LHCN-M2 (cell line): ENCODE results near the gene DNAH10. TPM values are rescaled to one million over a fixed set of nuclear protein-coding genes. Genes with fewer than 3 reads are reported as not detected.
"Not testable (repeated sequence)": the region's sequence is repeated elsewhere in the genome, so short reads cannot be mapped to it uniquely, and the experiment has no call there.

ENCODE experiments used
- DNase-seq: peaks from one replicate; pipeline ENCODE4 v3.0.0-alpha.2; 2012; ENCODE audit warnings: low read depth
- total RNA-seq: library from RNA; depleted of rRNA; stranded (reverse); fragments of >200 nt; gene quantifications from 2 replicates; pipeline ENCODE4 v1.2.3, GENCODE V29; 2014

DNAH10 gene
- total RNA-seq, 1 experiment from 2014 or later: under 0.01 TPM

DNA sequence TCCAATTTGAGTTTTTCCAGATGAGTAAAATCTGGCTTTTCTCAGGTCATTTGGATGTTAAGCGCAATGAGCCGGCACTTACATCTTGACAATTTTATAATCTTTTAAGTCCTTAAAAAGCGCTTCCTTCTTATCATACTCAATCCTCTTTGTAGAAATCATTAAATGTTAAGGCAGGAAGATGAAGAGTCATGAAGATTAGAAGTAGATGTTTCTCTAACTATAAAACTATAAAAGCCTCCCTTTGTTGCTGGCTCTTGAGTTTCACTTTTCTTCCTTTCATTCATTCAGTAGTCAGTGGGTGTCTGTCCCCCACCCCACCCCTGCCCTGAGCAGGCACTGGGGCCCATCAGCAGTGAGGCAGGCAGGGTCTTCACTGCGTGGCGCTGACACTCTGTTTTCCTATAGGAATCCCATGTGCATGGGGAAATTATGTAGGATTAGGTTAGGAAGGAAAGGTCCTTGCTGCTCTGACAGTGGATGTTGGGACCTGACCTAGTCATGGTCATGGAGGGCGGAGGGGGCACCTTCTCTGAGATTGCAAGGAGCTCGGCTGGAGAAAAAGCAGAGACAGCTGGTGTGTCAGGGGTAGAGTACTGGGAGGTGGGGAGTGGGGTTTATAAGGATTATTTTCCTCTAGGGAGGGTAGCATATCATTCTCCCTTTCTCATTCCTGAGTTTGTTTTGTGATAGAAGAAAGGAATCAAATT is 144.8 kb downstream of the DNAH10 start:
- no peak for DNase-seq

DNA sequence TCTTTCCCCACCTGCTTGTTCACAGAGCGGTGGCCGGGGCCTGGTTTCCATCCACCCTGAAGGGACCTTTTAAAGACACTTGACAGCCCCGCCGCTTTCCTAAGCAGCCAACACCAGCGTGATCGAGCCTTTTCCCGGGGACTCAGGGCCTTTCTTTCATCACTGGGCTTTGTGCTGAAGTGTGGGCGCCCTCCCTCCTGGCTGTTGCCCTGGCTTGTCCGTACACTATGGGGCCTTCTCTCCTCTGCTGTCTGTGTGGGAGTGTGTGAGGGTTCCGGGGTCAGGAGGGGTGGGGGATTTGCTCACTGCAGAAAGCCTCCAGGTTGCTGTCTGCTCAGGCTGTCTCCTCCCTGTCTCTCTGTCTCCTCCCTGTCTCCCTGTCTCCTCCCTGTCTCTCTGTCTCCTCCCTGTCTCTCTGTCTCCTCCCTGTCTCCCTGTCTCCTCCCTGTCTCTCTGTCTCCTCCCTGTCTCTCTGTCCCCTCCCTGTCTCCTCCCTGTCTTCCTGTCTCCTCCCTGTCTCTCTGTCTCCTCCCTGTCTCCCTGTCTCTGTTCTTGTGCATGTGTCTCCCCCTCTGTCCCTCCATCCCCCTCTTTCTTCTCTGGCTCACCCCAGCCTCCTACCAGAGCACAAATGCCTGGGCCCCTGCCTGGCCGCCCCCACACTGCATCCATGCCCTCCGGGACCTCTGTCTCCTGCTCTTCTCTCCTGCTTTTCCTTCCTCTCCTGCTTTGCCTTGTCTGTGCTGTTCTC is 145.8 kb downstream of the DNAH10 start:
- DNase-seq: no peak

GRCh38 chr12:123908884-123909725 is 147.0 kb downstream of the DNAH10 start:
- peak; percentile 13 for DNase-seq

DNA sequence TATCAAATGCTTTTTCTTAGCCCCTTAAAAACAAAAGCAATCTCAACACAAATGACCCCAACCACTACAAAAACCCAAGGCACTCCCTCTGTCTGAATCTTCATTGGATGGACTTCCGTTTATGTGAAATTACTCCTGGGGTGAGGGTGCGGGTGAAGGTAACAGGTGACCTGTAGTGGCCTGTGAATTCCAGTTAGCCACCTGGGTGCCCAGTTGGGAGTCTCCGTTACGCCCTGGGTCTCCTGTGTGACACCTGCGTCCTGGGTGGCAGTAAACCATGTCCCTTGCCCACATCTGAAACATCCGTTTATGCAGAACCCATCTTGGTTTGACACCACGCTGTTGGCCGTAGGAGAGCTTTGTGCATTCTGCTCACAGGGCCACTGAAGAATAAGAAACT is 148.0 kb downstream of the DNAH10 start:
- no peak for DNase-seq

- no peak for DNase-seq
Observed at GRCh38 chr12:123910761-123911193, 148.7 kb downstream of the DNAH10 start.

DNA sequence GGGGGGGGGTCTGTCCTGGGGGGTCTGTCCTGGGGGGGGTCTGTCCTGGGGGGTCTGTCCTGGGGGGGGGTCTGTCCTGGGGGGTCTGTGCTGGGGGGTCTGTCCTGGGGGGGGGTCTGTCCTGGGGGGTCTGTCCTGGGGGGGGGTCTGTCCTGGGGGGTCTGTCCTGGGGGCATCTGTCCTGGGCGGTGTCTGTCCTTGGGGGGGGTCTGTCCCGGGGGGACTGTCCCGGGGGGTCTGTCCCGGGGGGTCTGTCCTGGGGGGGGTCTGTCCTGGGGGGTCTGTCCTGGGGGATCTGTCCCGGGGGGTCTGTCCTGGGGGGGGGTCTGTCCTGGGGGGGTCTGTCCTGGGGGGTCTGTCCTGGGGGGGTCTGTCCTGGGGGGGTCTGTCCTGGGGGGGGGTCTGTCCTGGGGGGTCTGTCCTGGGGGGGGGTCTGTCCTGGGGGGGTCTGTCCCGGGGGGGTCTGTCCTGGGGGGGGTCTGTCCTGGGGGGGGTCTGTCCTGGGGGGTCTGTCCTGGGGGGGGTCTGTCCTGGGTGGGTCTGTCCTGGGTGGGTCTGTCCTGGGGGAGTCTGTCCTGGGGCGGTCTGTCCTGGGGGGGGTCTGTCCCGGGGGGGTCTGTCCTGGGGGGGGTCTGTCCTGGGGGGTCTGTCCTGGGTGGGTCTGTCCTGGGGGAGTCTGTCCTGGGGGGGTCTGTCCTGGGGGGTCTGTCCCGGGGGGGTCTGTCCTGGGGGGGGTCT is 149.7 kb downstream of the DNAH10 start:
- DNase-seq: not testable (repeated sequence)

DNA sequence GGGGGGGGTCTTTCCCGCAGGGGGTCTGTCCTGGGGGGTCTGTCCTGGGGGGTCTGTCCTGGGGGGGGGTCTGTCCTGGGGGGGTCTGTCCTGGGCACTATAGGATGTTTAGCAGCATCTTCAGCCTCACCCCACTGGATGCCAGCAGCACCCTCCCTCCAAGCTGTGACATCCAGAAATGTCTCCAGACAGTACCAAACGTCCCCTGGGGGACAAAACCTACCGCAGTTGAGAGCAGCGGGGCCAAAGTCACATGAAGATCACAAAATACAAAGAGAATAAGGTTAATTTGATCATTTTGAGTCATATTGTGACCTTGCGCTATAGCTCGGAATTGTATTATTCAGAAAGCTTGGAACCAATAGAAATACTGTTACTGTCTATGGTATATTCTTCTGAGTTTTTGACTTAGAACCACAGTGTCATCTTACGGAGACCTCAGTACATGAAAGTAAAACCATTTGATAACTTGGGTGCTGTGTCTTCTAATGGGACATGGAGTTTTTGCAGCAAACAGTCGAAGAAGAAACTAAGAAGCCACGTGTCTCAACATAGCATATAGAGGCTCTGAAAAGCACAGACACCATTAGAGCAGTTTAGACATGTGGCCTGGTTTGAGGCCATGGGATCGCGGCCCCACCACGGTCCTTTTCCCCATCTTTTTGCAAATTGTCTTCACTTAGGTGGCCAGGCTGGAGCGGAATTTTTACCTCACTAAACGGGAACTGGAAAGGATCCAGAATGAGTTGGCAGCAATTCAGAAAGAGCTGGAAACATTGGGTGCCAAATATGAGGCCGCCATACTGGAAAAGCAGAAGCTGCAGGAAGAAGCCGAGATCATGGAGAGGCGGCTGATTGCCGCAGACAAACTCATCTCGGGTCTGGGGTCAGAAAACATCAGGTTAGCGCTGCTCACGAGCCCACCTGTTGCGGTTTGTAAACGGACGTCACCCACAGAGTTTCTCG is 150.6 kb downstream of the DNAH10 start:
- no peak for DNase-seq

- DNase-seq: no peak
Observed at GRCh38 chr12:123914726-123915333, 152.7 kb downstream of the DNAH10 start.

GRCh38 chr12:123916729-123917128 is 154.6 kb downstream of the DNAH10 start:
- no peak for DNase-seq

GRCh38 chr12:123917337-123917850 is 155.3 kb downstream of the DNAH10 start:
- DNase-seq: no peak

DNA sequence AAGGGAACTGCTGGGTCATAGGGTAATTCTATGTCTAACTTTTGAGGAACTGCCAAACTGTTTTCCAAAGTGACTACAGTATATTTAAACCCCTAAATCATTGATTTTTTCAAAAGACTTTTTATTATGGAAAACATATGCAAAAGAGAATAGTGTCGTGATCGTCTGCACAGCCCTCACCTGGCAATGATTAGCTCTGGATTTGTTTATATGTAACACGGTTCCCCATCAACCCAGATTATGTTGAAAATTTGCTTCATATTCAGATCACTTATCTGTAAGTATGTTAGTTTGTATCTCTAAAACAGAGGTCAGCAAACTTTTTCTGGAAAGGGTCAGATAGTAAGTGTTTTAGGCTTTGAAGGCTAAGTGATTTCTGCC is 157.9 kb downstream of the DNAH10 start:
- no peak for DNase-seq

- no peak for DNase-seq
Observed at GRCh38 chr12:123923038-123923437, 160.9 kb downstream of the DNAH10 start.

DNA sequence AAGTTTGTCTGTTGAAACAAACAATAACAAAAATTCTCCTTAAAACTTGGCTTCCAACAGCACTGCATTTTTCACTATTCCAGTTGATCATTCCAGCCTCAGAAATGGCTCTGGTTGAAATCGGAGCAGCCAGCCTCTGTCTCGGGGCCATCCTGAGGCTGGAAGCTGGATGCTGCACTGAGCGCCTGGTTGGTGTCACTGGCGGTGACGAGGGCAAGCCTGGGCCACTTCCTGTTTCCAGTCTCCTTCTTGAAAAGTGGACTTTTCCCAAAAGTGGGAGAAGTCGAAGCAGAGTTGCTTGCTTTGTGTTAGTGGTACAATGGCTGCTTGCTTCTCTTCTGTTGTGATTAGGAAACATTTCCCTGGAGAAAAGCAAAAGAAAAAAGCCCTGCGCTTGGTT is 161.8 kb downstream of the DNAH10 start:
- DNase-seq: no peak

DNA sequence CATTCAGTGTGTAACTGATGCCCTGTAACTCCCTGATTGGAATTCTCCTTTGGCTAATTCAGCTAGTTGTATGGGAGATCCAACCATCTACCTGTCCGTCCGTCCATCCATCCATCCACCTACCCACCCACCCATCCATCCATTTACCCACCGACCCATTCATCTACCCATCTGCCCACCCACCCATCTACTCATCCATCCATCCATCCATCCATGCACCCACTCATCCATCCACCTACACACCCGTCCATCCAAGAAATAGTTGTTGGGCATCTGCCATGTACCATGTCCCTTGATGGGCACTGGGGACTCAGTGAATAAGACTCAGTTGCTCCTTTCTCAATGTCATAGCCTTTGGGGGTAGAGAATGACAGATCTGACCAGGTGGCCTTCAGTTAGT is 162.4 kb downstream of the DNAH10 start:
- DNase-seq: no peak

GRCh38 chr12:123928274-123928865 is 166.3 kb downstream of the DNAH10 start:
- no peak for DNase-seq

- no peak for DNase-seq
Observed at GRCh38 chr12:123928897-123929296, 166.8 kb downstream of the DNAH10 start.

GRCh38 chr12:123929946-123930583 is 168.0 kb downstream of the DNAH10 start:
- peak; percentile 31 for DNase-seq

DNA sequence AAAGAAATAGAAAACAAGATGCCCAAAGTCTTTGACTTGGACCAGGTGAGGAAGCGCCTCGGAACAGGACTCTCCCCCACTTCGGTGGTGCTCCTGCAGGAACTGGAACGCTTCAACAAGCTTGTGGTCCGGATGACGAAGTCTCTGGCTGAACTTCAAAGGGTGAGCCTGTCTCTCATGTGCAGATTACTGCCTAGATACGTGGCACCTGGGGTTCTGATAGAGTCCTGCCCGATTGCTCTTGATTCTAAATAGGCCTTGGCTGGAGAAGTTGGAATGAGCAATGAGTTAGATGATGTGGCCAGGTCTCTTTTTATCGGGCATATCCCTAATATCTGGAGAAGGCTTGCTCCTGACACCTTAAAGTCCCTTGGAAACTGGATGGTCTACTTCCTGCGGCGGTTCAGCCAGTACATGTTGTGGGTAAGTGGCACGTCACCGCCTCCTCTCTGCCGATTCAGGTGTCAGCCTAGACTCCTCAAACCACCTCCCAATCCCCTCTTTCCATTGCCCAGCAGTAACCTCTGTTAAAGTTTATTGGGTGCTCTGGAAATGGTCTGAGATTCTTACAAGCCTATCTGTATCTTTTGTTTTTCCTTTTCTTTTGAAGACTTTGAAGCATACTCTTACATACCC is 169.7 kb downstream of the DNAH10 start:
- DNase-seq: no peak
